Stomach smooth muscle (tissue), 2 donors: ENCODE measurements around the gene KRTAP21-2.

Experiments used
- H3K27ac ChIP-seq: one replicate; pipeline ENCODE4 v1.7.0; 2013; ENCODE audit warnings: mild to moderate bottlenecking, low read length, inconsistent platforms
- H3K27me3 ChIP-seq, 2 donors: one replicate each; pipeline ENCODE4 v1.7.0; 2013; ENCODE audit warnings: low read length in 2 of 2; ENCODE audit not compliant: insufficient read depth in 2 of 2, control insufficient read depth in 1 of 2
- H3K36me3 ChIP-seq, 2 donors: one replicate each; pipeline ENCODE4 v1.7.0; 2013; ENCODE audit warnings: low read length in 2 of 2; ENCODE audit not compliant: control insufficient read depth in 2 of 2, insufficient read depth in 2 of 2
- H3K4me1 ChIP-seq: one replicate; pipeline ENCODE4 v1.7.0; 2013; ENCODE audit warnings: low read length; ENCODE audit not compliant: control insufficient read depth, insufficient read depth
- H3K4me3 ChIP-seq, 2 donors: one replicate each; pipeline ENCODE4 v1.7.0; 2013; ENCODE audit warnings: low read length in 2 of 2
- H3K9ac ChIP-seq, 2 donors: one replicate each; pipeline ENCODE4 v1.7.0; 2013; ENCODE audit warnings: low read length in 2 of 2, mild to moderate bottlenecking in 1 of 2
- H3K9me3 ChIP-seq, 2 donors: one replicate each; pipeline ENCODE4 v1.7.0; 2013; ENCODE audit warnings: low read length in 2 of 2; ENCODE audit not compliant: control insufficient read depth in 2 of 2
- donor health status: healthy.
- donor health status: Pancreatic carcinoma.

The KRTAP21-2 gene

DNA sequence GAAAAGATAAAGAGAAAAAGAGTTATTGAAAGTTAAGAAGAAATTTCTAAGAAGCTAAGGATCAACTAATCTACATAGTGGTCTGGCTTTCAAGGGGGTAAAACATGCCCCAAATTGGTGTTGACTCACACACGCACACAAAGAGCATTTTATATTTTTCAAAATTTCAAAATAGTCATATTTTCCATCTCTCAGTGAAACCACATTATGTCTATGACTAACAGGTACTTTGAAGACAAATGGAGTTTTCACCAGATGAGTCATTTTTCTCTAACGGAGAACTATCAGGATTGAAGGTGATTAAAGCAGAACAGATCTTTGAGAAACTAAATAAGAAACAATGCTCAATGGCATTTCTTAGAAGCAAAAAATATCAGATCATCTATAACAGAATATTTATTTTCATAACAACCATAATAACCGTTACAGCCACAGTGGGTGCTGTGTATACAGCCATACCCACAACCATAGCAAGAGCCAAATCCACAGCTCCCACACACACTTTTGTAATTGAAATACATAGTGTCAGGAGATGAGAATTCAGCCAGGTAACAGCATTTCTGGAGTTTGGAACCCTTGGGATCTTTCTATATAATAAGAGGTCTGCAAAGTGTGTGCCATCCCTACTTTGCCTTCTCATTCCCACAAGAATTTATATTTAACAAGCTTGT, 28.7 kb downstream of the KRTAP21-2 start, which contains the start of gene KRTAP21-3:
TSS of gene KRTAP21-3 (minus strand) at position 539 of the 671 bp plus-strand sequence. CDS start at position 521, 18 bp downstream.
- Histone ChIP-seq H3K27ac (no peak within 1 kb of the TSS), H3K4me3 (no peak within 1 kb of the TSS), H3K9me3 (no peaks in the 10 kb centered on the region), H3K9ac (no peak within 1 kb of the TSS), H3K36me3 (no peaks in the 10 kb centered on the region), H3K27me3 (no peaks in the 10 kb centered on the region), H3K4me1 (no peaks in the 10 kb centered on the region)

GRCh38 chr21:30717105-30717504, 30.0 kb downstream of the KRTAP21-2 start:
- H3K36me3 ChIP-seq, result no peaks in the 10 kb centered on the region
- no peaks in the 10 kb centered on the region for H3K4me1 ChIP-seq
- H3K9ac ChIP-seq, result no peak overlapping the region

GRCh38 chr21:30714946-30715345, 32.1 kb downstream of the KRTAP21-2 start:
- no peak overlapping the region for H3K27ac ChIP-seq
- no peaks in the 10 kb centered on the region for H3K36me3 ChIP-seq
- no peaks in the 10 kb centered on the region for H3K27me3 ChIP-seq
- no peak overlapping the region for H3K4me3 ChIP-seq
- H3K4me1 ChIP-seq, result no peaks in the 10 kb centered on the region
- H3K9ac ChIP-seq, result no peak overlapping the region
- no peaks in the 10 kb centered on the region for H3K9me3 ChIP-seq

More at GRCh38 chr21:30717105-30717504, 30.0 kb downstream of the KRTAP21-2 start:
- no peak overlapping the region for H3K4me3 ChIP-seq
- H3K9me3 ChIP-seq, result no peaks in the 10 kb centered on the region
- no peaks in the 10 kb centered on the region for H3K27me3 ChIP-seq
- H3K27ac ChIP-seq, result no peak overlapping the region

DNA sequence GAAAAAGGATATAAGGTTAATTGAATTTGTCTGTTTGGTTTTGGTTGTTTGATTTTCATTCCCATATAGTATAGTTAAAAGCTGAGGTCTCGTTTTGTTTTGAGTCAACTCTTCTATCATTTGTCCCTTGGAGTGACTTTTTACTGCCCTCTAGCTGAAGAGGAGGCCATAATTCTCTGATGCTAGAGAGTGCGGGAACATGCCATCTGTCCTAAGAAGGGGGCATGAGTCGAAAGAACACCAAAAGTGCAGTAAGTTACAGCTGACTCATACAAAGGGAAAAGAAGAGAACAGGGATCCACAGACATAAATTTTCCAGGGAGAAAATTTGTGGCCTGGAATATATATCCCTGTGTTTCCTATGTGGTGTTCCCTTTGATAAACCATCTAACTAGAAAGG, 32.6 kb downstream of the KRTAP21-2 start:
- H3K9ac ChIP-seq, result no peak overlapping the region
- H3K4me3 ChIP-seq, result no peak overlapping the region
- H3K27me3 ChIP-seq, result no peaks in the 10 kb centered on the region
- no peaks in the 10 kb centered on the region for H3K36me3 ChIP-seq
- H3K9me3 ChIP-seq, result no peaks in the 10 kb centered on the region
- no peak overlapping the region for H3K27ac ChIP-seq
- H3K4me1 ChIP-seq, result no peaks in the 10 kb centered on the region

DNA sequence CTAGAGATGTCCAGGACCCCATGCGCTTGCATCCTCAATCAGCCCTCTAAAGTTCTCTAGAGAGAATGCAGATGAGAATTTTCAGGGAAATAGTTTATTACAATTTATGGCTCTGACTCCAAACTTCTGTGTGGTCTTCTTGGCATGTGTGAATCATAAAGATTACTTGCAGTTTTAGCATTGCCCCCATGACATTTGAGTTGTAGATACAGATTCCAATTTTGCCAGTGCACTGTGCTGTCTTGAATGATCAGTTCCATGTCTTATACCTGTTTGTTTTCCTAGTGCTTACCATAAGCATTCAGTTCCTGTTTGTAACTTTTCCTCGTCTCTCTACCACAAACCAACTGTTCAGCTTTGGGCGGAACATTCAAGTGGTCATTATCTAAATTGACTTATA, 33.3 kb downstream of the KRTAP21-2 start:
- no peaks in the 10 kb centered on the region for H3K36me3 ChIP-seq
- H3K27me3 ChIP-seq, result no peaks in the 10 kb centered on the region
- no peaks in the 10 kb centered on the region for H3K9me3 ChIP-seq
- no peaks in the 10 kb centered on the region for H3K4me1 ChIP-seq
- H3K4me3 ChIP-seq, result no peak overlapping the region
- H3K9ac ChIP-seq, result no peak overlapping the region
- H3K27ac ChIP-seq, result no peak overlapping the region

GRCh38 chr21:30710499-30710898, 36.6 kb downstream of the KRTAP21-2 start:
- no peak overlapping the region for H3K4me3 ChIP-seq
- no peaks in the 10 kb centered on the region for H3K27me3 ChIP-seq
- H3K36me3 ChIP-seq, result no peaks in the 10 kb centered on the region
- H3K9me3 ChIP-seq, result no peaks in the 10 kb centered on the region
- H3K4me1 ChIP-seq, result no peaks in the 10 kb centered on the region
- H3K27ac ChIP-seq, result no peak overlapping the region
- H3K9ac ChIP-seq, result no peak overlapping the region

GRCh38 chr21:30707409-30707808, 39.6 kb downstream of the KRTAP21-2 start:
- Histone ChIP-seq H3K36me3 (no peaks in the 10 kb centered on the region), H3K9ac (no peak overlapping the region)

More at GRCh38 chr21:30707409-30707808, 39.6 kb downstream of the KRTAP21-2 start:
- Histone ChIP-seq H3K4me1 (no peaks in the 10 kb centered on the region), H3K4me3 (no peak overlapping the region), H3K9me3 (no peaks in the 10 kb centered on the region), H3K27me3 (no peaks in the 10 kb centered on the region), H3K27ac (no peak overlapping the region)
